ENCODE results near the gene TRIM59.
"Not testable (repeated sequence)": the region's sequence is repeated elsewhere in the genome, so short reads cannot be mapped to it uniquely, and the experiment has no call there.

Gene TRIM59

DNA sequence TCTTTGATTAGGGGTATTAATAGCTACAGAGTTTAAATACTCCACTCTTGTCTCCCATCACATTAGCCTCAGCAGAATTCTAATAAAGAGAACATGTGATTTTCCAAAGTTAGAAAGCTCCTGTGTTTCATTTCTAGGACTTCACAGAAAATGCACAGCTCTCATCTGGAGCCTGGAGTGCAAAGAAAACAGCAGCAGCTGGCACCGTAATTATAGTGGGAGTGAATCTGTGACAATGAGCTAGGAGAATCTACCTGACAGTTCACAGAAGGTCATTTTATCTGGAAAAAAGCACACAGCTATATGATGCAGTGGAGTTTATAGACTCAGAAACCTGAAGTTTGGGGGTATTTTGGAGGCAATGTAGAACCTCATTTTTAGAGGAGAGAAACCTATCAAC, 5.4 kb upstream of the TRIM59 start:
- DNase-seq = no peak

DNA sequence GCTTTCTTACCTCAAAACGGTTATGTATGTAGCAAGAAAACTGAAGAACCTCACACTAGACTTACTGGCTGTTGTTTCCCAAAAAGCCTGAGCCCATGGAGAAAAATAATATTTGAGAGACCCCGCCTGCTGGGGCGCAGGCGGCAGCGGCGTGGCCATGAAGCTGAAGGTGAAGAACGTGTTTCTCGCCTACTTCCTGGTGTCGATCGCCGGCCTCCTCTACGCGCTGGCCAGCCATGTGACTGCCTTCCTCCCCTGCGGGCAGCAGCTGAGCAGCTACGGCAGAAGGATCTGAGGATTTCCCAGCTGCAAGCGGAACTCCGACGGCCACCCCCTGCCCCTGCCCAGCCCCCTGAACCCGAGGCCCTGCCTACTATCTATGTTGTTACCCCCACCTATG, 2.7 kb upstream of the TRIM59 start:
- DNase-seq = not testable (repeated sequence)

DNA sequence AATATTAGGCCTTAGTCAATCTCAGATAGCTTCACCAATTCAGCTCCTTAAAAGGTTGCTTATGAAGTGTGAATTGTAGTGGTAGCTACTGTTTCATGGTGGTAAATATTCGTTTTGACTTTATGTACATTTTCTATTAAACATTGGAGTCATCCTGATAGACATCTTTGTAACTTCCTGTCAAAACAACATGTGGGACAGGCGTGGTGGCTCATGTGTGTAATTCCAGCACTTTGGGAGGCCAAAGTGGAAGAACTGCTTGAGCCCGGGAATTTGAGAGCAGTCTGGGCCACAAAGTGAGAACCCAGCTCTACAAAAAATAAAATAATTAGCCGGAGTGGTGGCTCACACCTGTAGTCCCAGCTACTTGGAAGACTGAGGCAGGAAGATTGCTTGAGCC, 2.0 kb upstream of the TRIM59 start:
- no peak for DNase-seq

DNA sequence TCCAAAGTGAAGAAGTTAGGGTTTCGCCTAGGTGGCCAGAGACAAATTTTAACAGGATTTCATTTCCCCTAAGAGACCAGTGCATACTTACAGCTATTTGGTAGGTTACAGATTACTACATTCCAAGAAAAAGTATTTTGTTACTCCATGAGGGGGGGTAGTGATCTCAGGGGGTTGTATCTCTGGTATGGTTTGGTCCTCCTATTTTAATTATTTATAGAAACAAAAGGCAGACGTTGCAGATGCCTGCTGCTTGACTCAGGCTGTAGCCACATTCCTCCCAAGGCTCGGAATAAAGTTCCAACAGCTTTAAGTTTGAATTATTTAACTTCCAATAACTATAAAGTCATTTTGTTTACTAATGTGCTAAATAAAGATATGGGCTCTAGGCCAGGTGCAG, 1.3 kb upstream of the TRIM59 start:
- no peak for DNase-seq

DNA sequence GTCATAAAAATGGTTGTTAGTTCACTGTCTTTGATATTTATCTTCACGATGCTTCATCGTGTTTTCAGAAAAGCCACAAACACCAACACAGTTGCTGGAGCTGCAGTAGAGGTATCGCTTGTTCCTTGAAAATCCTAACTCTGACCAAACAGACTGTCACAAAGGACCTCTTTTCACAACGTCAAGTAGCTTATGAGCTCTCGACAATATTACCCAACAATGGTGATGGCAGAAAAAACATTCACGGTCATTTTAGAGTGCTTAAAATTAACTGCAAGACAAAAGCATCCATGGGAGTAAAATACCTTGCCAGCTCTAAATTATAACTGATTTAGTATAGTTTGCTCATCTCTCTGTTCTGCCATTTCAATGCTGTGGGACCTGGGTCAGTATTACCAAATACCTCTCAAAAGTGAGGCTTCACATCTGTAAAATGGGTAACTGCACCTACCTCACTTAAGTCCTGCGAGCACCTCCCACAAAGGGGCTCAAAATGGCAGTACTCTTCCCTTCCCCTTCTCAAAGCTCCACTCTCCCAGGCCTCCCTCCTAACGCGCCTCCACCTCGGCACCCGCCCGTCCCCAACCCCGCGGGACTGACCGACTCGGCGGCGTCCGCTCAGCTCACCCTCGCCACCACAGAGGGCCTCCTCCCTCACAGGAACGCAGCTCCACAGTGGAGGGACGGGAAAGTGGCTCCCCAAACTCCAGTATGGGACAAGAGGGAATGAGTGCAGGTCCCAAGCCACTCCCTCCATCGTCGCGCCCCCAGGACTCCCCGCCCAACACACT, 546 bp downstream of the TRIM59 start:
- peak; percentile 53 to 93 for DNase-seq

DNA sequence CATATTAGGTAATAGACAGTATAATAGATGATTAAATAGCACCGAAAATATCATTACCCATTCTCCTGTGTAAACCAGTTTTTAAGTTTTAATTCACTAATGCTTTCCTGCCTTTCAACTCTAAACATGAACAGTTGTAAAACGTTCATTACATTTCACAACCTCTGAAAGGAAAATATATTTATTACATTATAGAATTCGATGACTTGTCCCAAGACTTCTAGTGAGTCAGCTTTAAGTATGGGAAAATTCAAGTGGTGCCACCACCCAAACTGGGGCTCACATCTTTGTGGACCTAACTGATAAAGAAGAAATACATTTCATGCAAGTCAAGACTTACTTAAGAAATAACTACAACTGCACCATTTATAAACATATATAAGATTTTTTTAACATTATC, 2.0 kb downstream of the TRIM59 start:
- DNase-seq = no peak

DNA sequence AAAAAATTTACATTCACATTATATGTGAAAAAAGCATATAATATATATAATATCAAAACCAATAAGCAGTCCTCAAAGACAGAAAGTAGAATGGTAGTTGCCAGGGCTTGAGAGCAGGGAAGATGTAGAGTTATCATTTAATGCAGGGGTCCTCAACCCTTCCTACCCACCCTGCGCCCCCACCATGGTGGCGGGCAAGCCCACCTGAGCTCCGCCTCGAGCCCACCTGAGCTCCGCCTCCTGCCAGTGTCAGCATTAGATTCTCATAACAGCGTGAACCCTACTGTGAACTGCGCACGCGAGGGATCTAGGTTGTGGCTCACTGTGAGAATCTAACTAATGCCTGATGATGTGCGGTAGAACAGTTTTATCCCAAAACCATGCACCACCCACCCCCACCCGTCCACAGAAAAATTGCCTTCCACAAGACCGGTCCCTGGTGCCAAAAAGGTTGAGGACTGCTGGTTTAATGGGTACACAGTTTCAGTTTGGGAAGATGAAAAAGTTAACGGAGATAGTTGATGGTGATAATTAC, 3.0 kb downstream of the TRIM59 start:
- DNase-seq = no peak

DNA sequence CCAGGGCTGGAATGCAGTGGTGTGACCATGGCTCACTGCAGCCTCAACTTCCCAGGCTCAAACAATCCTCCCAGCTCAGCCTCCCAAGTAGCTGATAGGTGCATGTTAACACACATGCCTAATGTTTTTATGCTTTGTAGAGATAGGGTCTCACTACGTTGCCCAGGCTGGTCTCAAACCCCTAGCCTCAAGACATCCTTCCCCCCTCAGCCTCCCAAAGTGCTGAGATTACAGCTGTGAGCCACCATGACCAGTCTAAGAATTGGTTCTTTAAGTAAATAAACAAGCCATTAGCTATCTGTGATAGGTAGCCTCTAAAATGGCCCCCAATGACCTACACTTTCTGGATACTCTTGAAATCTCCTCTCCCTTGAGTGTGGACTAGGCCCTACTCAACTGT, 3.7 kb downstream of the TRIM59 start:
- no peak for DNase-seq

DNA sequence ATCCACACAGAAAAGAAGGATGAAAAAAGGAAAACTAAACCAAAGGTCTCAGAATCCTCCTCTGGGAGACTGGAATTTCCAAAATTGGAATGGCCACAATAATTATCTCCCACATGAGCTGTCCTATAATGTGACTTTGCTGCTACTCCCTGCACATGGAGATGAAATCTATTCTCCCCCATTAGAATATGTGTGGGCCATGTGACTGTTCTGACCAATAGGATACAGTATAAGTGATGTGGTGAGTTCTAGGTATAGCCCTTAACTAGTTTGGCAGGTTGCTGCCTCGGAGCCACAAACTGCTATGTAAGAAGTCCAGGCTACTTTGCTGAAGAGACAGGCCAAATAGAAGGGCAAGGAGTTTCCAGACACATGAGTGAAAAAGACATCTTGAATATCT, 5.2 kb downstream of the TRIM59 start:
- DNase-seq = peak in 1 of 2 experiments; percentile 6

DNA sequence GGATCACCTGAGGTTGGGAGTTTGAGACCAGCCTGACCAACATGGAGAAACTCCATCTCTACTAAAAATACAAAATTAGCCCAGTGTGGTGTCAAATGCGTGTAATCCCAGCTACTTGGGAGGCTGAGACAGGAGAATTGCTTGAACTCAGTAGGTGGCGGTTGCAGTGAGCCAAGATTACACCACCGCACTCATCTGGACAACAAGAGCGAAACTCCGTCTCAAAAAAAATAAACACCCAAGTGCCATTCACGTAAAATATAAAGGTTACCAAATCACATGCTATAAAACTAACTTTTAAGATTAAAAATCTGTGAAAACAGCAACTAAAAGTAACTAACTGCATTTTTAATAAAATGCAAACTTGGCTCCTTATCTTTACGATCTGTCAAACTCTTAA, 8.9 kb downstream of the TRIM59 start:
- DNase-seq = no peak

DNA sequence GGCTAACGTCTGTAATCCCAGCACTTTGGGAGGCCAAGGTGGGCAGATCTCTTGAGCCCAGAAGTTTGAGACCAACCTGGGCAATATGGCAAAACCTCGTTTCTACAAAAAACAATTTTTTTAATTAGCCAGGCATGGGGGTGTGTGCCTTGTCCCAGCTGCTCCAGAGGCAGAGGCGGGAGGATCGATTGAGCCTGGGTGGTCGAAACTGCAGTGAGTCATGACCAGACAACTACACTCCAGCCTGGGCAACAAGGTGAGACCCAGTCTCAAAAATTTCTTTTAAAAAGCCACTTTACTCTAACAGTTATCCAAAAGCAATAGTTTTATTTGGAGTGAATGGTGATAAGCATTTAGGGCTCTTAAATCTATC, 12.5 kb downstream of the TRIM59 start:
- DNase-seq = no peak

DNA sequence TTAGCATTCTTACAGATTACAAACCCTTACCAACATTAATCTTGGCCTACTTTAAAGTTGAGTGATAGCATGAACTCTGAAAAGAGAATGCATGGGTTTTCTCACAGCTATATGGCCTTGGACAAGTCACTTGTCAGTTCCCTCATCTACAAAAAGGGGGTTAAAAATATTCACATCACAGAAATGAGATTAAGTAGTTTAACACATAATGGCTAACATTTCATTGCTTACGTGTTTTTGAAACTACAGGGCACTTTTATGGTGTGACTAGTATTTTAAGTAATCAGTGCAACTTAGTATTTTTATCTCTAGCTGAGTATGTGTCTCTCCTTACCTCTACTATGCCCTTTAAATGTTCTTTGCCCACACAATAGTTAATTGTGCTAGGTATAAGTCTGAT, 13.8 kb downstream of the TRIM59 start:
- DNase-seq = no peak

DNA sequence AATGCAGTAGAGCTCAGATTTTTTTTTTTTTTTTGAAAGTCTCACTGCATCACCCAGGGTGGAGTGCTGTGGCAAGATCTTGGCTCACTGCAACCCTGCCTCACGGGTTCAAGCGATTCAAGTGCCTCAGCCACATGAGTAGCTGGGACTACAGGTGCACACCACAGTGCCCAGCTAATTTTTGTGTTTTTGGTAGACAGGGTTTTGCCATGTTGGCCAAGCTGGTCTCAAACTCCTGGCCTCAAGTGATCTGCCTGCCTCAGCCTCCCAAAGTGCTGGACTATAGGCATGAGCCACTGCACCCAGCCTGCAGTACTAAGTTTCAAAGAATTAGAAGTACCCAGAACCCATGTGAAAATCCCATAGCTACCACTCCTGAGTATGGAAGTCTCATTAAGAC, 14.5 kb downstream of the TRIM59 start:
- DNase-seq = no peak

DNA sequence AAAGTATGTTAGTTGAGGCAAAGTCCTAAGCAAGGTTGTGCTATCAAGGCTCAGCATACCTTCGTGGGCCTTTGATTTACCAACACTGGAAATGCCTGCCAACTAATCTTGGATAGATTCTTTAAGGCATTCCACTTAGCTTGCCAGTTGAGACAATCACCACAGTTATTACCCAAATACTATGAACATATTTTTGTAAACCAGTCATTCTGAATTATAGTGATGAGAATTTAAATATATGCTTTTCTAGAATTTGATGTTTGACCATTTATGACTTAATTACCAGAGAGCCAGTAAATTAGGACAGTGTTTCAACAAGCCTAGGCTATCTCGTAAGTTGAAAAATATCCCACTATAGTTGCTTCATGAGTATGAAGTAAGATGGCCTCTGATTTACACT, 15.5 kb downstream of the TRIM59 start:
- no peak for DNase-seq

DNA sequence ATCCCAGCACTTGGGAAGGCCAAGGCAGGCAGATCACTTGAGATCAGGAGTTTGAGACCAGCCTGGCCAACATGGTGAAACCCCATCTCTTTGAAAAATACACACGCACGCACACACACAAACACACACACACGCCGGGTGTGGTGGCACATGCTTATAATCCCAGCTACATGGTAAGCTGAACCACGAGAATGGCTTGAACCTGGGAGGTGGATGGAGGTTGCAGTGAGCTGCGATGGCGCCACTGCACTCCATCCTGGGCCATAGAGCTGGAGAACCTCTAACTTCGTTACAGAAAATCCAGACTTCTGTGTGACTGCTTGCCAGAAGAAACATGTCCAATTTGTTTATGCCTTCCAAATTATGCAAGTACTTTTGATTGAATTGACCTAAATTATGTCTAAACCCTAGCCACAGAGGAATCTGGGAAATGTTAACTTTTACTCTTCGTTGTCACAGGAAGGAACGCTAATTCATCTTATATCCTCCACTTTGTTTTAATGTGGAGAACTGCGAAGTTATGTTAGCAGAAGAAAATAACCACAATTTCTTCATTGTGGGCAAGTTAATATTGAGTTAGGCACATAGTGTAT, 21.7 kb downstream of the TRIM59 start:
- DNase-seq = no peak

DNA sequence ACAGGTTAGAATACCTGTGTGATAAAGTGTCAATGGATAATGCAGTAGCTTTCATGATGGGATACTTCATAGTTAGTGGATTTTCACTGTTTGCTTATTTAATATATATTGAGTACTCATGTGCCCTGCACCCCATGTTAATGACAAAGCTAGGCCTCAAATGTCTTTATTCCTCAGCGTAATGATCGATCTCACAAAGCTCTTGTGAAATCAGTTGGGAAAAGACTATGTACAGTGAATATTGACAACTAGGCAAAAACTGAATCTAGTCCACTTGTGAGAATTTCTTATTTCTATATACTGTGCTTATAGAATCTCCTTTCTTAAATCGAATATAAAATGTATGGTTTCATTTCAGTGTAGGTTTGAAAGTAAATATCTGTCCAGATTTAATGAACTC, 32.3 kb downstream of the TRIM59 start:
- DNase-seq = no peak

DNA sequence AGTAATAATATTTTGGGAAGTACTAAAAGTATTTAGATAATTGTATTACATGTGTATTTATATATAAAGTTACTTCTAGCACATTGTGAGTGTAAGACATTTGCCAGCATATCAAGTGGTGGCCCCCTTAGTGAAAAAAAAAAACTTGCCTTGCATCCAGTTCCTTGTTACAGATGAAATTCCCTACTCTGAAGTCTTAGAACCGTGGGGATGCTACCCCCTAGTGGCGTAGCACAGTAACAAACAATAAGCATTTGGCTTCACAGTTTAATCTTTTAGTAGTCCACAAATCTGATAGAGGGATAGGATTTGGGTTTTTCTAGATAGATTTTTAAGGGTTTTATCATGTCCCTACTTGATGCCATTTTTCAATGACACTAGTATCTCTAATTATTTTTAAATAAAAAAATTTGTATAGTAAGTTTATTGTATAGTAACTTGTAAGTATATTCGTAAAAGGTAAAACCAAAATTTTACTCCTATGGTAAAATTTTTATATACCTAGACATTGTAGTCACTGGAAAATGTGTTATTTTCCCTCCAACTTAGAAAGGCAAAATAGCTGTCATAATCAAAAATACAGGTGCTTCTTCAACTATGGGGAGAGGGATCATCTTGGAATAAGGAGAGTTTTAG, 35.9 kb downstream of the TRIM59 start:
- peak; percentile 41 to 70 for DNase-seq

DNA sequence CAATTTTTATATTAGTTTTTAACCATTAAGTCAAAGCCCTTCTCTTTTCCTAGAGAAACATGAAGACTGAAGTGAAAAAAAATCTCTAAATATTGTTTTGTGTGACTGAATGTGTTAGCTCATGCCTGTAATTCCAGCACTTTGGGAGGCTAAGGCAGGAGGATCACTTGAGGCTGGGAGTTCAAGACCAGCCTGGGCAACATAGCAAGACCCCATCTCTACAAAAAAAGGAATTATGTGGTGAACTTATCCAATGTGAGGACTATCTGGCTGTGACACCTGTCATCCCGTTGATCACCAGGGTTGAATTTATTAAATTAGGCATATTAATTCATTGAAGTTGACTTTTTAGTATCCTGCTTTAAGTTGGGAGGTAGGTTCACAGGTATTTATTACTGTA, 37.1 kb downstream of the TRIM59 start:
- no peak for DNase-seq

DNA sequence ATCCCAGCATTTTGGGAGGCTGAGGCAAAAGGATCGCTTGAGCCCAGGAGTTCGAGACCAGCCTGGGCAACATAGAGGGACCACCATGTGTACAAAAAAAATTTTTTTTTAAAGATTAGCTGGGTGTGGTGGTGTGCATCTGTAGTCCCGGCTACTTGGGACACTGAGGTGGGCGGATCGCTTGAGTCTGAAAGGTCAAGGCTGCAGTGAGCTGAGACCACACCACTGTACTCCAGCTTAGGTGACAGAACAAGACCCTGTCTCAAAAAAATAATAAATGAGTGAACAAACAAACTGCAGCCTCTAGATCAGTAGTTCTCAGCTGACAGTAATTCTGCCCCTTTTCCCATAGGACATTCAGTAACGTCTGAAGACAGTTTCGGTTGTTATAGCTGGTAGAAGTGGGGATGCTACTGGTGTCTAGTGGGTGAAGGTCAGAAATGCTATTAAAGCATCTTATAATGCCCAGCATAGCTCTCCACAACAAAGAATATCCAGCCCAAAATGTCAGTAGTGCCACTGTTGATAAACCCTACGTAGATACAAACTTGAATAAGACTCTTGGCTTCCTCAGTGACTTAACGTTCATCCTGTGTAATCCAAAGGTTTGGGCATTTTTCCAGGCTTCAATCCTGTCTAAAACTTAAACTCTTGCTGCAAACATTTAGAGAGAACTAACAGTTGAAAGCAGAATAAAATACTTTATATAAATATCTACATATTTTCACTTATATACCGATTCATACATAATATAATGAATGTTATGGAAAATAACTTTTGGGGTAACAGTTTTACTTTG, 39.6 kb downstream of the TRIM59 start:
- DNase-seq = no peak

DNA sequence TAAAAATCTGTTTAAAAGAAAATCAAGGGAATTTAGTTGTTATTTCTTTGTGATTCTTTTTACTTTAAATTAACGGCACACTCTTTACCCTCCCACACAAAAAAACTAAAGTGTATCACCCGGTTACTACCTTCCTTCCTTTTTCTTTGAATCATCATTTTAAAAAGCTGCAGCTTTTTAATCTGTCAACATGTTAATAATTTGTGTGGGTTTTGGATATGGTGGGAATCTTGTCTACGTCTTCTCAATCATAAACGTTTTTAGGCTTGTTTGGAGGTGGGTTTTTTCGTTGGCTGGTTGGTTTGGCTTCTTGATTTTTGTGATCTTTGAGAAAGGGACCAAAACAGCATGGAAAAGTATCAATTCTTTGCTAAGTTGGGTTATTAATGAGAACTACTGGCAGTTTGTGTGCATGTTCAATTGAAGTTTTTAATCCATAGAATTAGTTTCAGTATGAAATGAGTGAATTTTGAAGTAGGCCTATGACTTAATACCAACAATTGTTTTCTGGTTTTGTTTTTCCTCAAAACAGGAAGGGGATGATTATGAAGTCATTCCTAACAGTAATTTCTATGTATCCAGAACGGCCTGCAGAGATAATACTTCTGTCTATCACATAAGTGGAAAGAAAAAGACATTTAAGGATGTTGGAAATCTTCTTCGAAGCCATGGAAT, 45.7 kb downstream of the TRIM59 start:
- DNase-seq = no peak

DNA sequence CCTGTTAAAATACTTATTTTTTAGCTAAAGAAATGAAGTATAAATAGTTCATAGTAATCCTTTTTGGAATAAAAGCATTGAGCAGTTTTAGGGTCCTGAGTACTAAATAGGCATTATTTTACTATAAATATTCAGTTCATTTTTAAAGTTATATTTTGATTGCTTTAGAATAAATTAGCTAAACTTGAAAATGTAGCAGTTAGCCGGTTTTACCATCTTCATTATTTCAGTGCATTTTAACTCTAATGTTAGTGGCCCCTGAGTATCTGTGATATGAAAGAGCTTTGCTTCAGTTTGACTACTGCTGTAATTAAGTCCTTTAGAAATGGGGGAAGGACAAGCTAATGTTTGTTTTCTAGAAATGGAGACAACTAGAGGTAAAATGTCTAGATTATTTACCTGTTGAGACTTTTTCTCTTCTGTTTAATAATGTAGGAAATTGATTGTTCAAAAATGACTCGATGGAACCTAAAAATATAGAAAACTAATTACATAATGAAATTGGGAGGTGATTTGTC, 46.5 kb downstream of the TRIM59 start:
- DNase-seq = peak in 1 of 2 experiments; percentile 8

DNA sequence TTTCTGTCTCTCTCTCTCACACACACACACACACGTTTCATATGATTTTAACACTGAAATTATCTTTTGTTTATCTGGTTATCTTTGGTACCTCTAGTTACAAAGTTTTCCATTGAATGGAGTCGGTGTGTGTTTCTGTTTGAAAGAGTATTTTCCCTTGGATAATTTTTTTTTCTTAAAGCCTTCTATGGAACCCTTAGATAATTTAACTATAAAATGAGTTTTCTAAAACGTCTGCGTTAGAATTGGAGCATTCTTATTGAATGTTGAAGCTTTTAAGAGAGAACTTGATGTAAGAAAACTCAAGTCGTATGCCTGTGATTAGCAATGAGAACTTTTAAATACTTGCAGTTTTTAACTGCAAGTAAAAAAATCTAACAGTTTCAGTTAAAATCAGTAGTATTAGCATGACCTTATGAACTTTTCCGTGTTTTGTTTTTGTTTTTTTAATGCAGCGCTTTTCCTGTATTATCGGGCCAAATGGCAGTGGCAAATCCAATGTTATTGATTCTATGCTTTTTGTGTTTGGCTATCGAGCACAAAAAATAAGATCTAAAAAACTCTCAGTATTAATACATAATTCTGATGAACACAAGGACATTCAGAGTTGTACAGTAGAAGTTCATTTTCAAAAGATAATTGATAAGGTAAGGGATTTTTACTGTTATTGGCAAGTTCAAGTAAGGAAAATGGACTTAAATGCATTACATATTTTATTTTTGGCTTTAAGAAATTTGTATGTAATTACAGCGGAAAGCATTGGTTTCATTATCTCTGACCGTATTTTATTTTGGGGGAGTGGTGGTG, 47.2 kb downstream of the TRIM59 start:
- no peak for DNase-seq
